Measurements from ENCODE around the gene PTPRB. TPM values are rescaled to one million over a fixed set of nuclear protein-coding genes. Genes with fewer than 3 reads are reported as not detected.

PTPRB gene
- total RNA-seq, 6 donors from 2014 or later = 68.8 to 113 (median 80.8) TPM

DNA sequence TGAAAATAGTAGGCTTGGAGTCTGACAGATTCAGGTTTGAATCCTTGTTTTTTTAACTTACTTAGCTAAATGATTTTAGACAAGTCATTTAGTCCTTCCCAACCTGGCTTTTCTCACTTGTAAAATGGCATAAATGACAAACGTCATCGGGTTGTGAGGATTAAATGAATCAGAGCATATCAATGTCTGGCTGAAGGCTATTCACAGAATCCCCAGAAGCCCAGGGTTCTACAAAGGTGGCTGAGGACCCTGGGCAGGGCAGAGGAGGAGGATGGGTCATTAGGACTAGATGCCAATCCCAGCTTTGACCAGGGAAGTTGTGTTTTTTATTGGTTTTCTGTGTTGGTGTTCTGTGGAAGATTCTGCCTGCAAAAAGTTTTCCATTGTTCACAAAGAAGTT, 7.6 kb upstream of the PTPRB start:
- WGBS, 2 donors = 86 to 90% methylated on average over 2 of the region's 2 CpGs
- Histone ChIP-seq H3K27me3 (no peaks in the 10 kb centered on the region), H3K4me1 (peaks cover 2 to 23% (median 13%) of the 10 kb centered on the region in 4 donors), H3K27ac (peak overlapping the region in 1 of 4 donors; percentile 60), H3K4me3 (no peak overlapping the region), H3K9me3 (no peaks in the 10 kb centered on the region), H3K36me3 (no peaks in the 10 kb centered on the region)
- DNase-seq = no peak
- ATAC-seq (ENCODE audit: low FRiP score in 2 of 2) = no peak
- TF ChIP-seq POLR2AphosphoS5 (IDR thresholded peaks at IDR 0.05) (no peak), EP300 (IDR thresholded peaks at IDR 0.05) (no peak), POLR2A (IDR thresholded peaks at IDR 0.05) (no peak)
- TF ChIP-seq, protein P1, sequence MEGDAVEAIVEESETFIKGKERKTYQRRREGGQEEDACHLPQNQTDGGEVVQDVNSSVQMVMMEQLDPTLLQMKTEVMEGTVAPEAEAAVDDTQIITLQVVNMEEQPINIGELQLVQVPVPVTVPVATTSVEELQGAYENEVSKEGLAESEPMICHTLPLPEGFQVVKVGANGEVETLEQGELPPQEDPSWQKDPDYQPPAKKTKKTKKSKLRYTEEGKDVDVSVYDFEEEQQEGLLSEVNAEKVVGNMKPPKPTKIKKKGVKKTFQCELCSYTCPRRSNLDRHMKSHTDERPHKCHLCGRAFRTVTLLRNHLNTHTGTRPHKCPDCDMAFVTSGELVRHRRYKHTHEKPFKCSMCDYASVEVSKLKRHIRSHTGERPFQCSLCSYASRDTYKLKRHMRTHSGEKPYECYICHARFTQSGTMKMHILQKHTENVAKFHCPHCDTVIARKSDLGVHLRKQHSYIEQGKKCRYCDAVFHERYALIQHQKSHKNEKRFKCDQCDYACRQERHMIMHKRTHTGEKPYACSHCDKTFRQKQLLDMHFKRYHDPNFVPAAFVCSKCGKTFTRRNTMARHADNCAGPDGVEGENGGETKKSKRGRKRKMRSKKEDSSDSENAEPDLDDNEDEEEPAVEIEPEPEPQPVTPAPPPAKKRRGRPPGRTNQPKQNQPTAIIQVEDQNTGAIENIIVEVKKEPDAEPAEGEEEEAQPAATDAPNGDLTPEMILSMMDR (IDR thresholded peaks at IDR 0.05) = no peak

DNA sequence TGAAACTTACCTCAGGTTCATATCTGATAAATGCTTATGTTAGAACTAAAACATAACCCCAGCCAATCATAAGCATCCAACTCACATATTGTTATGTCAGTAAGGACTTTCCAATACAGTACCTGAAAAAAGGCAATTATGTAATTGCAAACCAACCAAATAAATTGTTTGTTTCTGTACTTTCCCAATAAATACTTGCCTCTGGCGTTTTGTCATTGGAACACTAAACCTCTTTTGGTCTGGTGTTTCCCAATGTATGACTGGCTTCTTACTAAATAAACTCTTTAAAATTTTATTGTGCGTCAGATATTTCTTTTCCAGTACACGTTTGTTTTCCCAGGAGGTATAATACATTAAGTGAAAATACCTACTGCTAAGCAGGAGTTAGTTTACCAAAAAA, 6.7 kb upstream of the PTPRB start:
- H3K4me3 ChIP-seq = no peak overlapping the region
- H3K27me3 ChIP-seq = no peaks in the 10 kb centered on the region
- H3K36me3 ChIP-seq = no peaks in the 10 kb centered on the region
- no peak overlapping the region for H3K27ac ChIP-seq
- 73 to 84% methylated on average over 3 of the region's 3 CpGs for WGBS, 2 donors
- H3K4me1 ChIP-seq = peaks cover 2 to 23% (median 13%) of the 10 kb centered on the region in 4 donors
- DNase-seq (no peak), ATAC-seq (ENCODE audit: low FRiP score in 2 of 2) (no peak)
- no peaks in the 10 kb centered on the region for H3K9me3 ChIP-seq
- TF ChIP-seq POLR2AphosphoS5 (IDR thresholded peaks at IDR 0.05) (no peak), POLR2A (IDR thresholded peaks at IDR 0.05) (no peak), EP300 (IDR thresholded peaks at IDR 0.05) (no peak)
- TF ChIP-seq, protein P1 (IDR thresholded peaks at IDR 0.05) = no peak

DNA sequence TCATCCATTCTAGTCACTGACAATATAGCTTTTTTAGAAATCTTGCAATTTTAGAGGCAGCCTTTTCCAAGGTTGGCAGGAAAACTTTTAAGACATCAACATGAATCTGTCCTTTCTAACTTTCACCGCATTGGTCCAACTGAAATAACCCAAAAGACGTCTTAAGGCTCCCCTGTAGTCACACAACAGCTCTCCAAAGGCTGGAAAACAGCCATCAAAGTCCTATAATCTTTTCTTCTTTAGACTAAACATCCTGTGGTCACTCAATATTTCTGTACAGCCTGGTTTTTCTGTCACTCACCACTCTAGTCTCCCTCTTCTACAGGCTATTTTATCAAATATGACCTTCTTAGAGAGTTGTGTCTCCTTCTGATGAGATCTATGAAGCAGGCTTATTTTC, 4.5 kb upstream of the PTPRB start:
- H3K27ac ChIP-seq = no peak overlapping the region
- DNase-seq (no peak), ATAC-seq (ENCODE audit: low FRiP score in 2 of 2) (no peak)
- no peaks in the 10 kb centered on the region for H3K36me3 ChIP-seq
- peaks cover 0 to 18% (median 9%) of the 10 kb centered on the region in 4 donors for H3K4me1 ChIP-seq
- TF ChIP-seq POLR2AphosphoS5 (IDR thresholded peaks at IDR 0.05) = no peak
- no peak for TF ChIP-seq EP300 (IDR thresholded peaks at IDR 0.05)
- TF ChIP-seq, protein P1 (IDR thresholded peaks at IDR 0.05) = no peak
- no peak for TF ChIP-seq POLR2A (IDR thresholded peaks at IDR 0.05)
- no peaks in the 10 kb centered on the region for H3K27me3 ChIP-seq
- H3K9me3 ChIP-seq = no peaks in the 10 kb centered on the region
- 59 to 74% methylated on average over 2 of the region's 2 CpGs for WGBS, 2 donors
- H3K4me3 ChIP-seq = no peak overlapping the region

DNA sequence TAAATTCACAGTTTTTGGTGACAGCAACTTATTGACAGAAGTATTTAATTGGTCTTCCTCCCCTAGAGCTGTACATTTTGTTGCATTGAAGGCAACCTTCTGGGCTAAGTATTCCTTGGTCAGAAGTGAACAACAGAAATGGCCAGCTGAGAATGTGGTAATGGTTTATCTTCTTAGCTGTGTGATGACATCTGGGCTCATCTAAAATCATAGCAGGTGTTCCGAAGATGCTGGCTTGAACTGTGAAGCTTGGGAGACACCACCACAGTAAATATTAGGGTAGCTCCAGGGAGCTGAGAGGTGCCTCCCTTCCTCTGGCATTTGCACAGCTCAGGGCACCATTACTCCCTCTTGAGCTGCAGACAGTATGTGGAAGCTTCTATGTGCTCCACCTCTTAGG, 3.7 kb upstream of the PTPRB start:
- ATAC-seq (ENCODE audit: low FRiP score in 2 of 2) (no peak), DNase-seq (no peak)
- TF ChIP-seq, protein P1 (IDR thresholded peaks at IDR 0.05) = no peak
- TF ChIP-seq POLR2AphosphoS5 (IDR thresholded peaks at IDR 0.05) (no peak), POLR2A (IDR thresholded peaks at IDR 0.05) (no peak), EP300 (IDR thresholded peaks at IDR 0.05) (no peak)
- WGBS, 2 donors = 81 to 100% methylated on average over 1 of the region's 1 CpG
- Histone ChIP-seq H3K27me3 (no peaks in the 10 kb centered on the region), H3K27ac (no peak overlapping the region), H3K4me3 (no peak overlapping the region), H3K36me3 (no peaks in the 10 kb centered on the region), H3K9me3 (no peaks in the 10 kb centered on the region), H3K4me1 (peaks cover 0 to 15% (median 3%) of the 10 kb centered on the region in 4 donors)

DNA sequence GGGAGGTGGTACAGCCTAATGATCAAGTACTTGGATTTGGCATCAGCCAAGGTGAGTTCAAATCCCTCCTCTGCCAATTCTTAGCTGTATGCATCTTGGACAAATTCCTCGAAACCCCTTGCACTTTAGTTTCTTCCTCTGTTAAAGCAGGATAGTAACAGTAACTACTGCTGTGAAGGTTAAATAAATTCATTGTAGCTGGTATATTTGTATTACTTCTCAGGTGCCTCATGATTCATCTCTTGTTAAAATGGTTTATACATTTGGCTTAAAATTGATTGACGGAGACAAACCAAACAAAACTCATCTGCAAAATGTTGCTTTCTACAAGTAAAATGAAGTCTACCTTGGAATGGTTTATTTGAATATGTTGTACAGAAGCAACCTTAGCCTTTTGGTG, 2.3 kb upstream of the PTPRB start:
- TF ChIP-seq POLR2AphosphoS5 (IDR thresholded peaks at IDR 0.05) = no peak
- no peak for TF ChIP-seq EP300 (IDR thresholded peaks at IDR 0.05)
- no peak for TF ChIP-seq POLR2A (IDR thresholded peaks at IDR 0.05)
- TF ChIP-seq, protein P1 (IDR thresholded peaks at IDR 0.05) = no peak
- Histone ChIP-seq H3K4me1 (peaks cover 0 to 5% (median 0%) of the 10 kb centered on the region in 4 donors), H3K36me3 (no peaks in the 10 kb centered on the region), H3K4me3 (no peak overlapping the region), H3K27me3 (no peaks in the 10 kb centered on the region), H3K9me3 (no peaks in the 10 kb centered on the region), H3K27ac (no peak overlapping the region)
- ATAC-seq (ENCODE audit: low FRiP score in 2 of 2) (no peak), DNase-seq (no peak)
- 96 to 98% methylated on average over 2 of the region's 2 CpGs for WGBS, 2 donors
